H1 (cell line): Measurements from ENCODE around the gene RHBDL2. TPM values are rescaled to one million over a fixed set of nuclear protein-coding genes. Genes with fewer than 3 reads are reported as not detected.

Experiments used
- CTCF ChIA-PET: fragments of 300-600 bp; sonication (Branson Sonifier 250); formaldehyde crosslinking; loops from one replicate; lab custom pipeline; 2021; ENCODE audit not compliant: partially characterized antibody; lab: Charles Lee
- POLR2A ChIA-PET: fragments of 300-600 bp; sonication (Branson Sonifier 250); formaldehyde crosslinking; loops from one replicate; lab custom pipeline; 2021; ENCODE audit warnings: inconsistent platforms; ENCODE audit not compliant: partially characterized antibody; lab: Charles Lee
- DNase-seq, 2 experiments: peaks; one replicate each; pipeline versions ENCODE4 v3.0.0 to v3.0.0-alpha.2; 2010 to 2022; ENCODE audit warnings: low spot score in 2 of 2, low read depth in 1 of 2, mixed read lengths in 1 of 2
- FAIRE-seq: peaks from 2 replicates; lab custom pipeline; 2011; peaks lifted over from hg19 to GRCh38; lab: Jason Lieb, UNC
- H2AFZ ChIP-seq: 2 replicates; pipeline ENCODE4 v1.8.1; 2012; ENCODE audit warnings: low read length, inconsistent platforms
- H2AK5ac ChIP-seq: 2 replicates; pipeline ENCODE4 v1.6.1; 2013; ENCODE audit warnings: low read depth, low read length
- H2BK120ac ChIP-seq: replicated peaks from 2 replicates; pipeline ENCODE3; 2013; ENCODE audit warnings: low read depth, low read length, inconsistent platforms
- H2BK12ac ChIP-seq: 2 replicates; pipeline ENCODE4 v1.6.1; 2013; ENCODE audit warnings: low read depth, low read length
- H2BK15ac ChIP-seq: 2 replicates; pipeline ENCODE4 v1.6.1; 2013; ENCODE audit warnings: low read length
- H2BK20ac ChIP-seq: 2 replicates; pipeline ENCODE4 v1.6.1; 2013; ENCODE audit warnings: low read length
- H2BK5ac ChIP-seq: 2 replicates; pipeline ENCODE4 v1.6.1; 2013; ENCODE audit warnings: low read depth, low read length
- H3K14ac ChIP-seq: 2 replicates; pipeline ENCODE4 v1.6.1; 2013; ENCODE audit warnings: inconsistent platforms; ENCODE audit not compliant: insufficient read length
- H3K18ac ChIP-seq: 2 replicates; pipeline ENCODE4 v1.6.1; 2013; ENCODE audit warnings: low read length; ENCODE audit errors: extremely low read depth
- H3K23ac ChIP-seq: 2 replicates; pipeline ENCODE4 v1.6.1; 2013; ENCODE audit warnings: inconsistent platforms; ENCODE audit not compliant: insufficient read length
- H3K23me2 ChIP-seq: 2 replicates; pipeline ENCODE4 v1.6.1; 2013; ENCODE audit warnings: low read depth, low read length
- H3K27ac ChIP-seq: 2 replicates; pipeline ENCODE4 v1.6.1; 2011; ENCODE audit warnings: low read depth, low read length, inconsistent platforms
- H3K27me3 ChIP-seq, 4 experiments: replicated peaks in 1 of 4; 1 replicate in 1 of 4; 2 replicates in 3 of 4; pipeline versions ENCODE4 v1.6.1 to v1.8.1; 2011 to 2013; ENCODE audit warnings: low read length in 3 of 4, mild to moderate bottlenecking in 3 of 4, inconsistent platforms in 2 of 4, mixed read lengths in 2 of 4, moderate library complexity in 1 of 4; ENCODE audit not compliant: control insufficient read depth in 3 of 4, insufficient read depth in 3 of 4; ENCODE audit errors: extremely low read depth in 1 of 4
- H3K36me3 ChIP-seq, 4 experiments: 2 replicates each; pipeline versions ENCODE4 v1.6.1 to v1.8.1; 2011 to 2013; ENCODE audit warnings: mild to moderate bottlenecking in 4 of 4, low read length in 3 of 4, moderate library complexity in 2 of 4, control low read depth in 1 of 4, inconsistent platforms in 1 of 4; ENCODE audit not compliant: insufficient read depth in 4 of 4, control insufficient read depth in 2 of 4
- H3K4ac ChIP-seq: replicated peaks from 2 replicates; pipeline ENCODE3; 2013; ENCODE audit warnings: low read length, low read depth, mixed read lengths, inconsistent platforms; ENCODE audit not compliant: insufficient read length
- H3K4me1 ChIP-seq, 4 experiments: replicated peaks in 1 of 4; 1 replicate in 1 of 4; 2 replicates in 3 of 4; pipeline versions ENCODE4 v1.6.1 to v1.8.1; 2011 to 2013; ENCODE audit warnings: low read length in 3 of 4, inconsistent platforms in 2 of 4, mixed read lengths in 1 of 4; ENCODE audit not compliant: insufficient read depth in 4 of 4, control insufficient read depth in 3 of 4
- H3K4me2 ChIP-seq, 2 experiments: 2 replicates each; pipeline versions ENCODE4 v1.6.1 to v1.8.1; 2011 to 2013; ENCODE audit warnings: low read depth in 2 of 2, low read length in 2 of 2, control low read depth in 1 of 2, inconsistent platforms in 1 of 2, mild to moderate bottlenecking in 1 of 2; ENCODE audit not compliant: insufficient read depth in 1 of 2
- H3K4me3 ChIP-seq, 4 experiments: fragments of 200-600, 300-600 bp in 1 of 4; sonication (generic), shearing (Covaris generic), sonication (Bioruptor Twin) in 1 of 4; 2 replicates each; pipeline versions ENCODE4 v1.5.1 to v1.8.1; 2011 to 2016; ENCODE audit warnings: low read length in 4 of 4, low read depth in 3 of 4, control low read depth in 2 of 4, inconsistent platforms in 2 of 4, mild to moderate bottlenecking in 2 of 4, mixed read lengths in 1 of 4, moderate library complexity in 1 of 4; ENCODE audit not compliant: insufficient read depth in 2 of 4; ENCODE audit errors: extremely low read depth in 1 of 4
- H3K56ac ChIP-seq: replicated peaks from 2 replicates; pipeline ENCODE3; 2013; ENCODE audit warnings: low read depth, mild to moderate bottlenecking, mixed read lengths, low read length, inconsistent platforms; ENCODE audit not compliant: insufficient read length
- H3K79me1 ChIP-seq: 2 replicates; pipeline ENCODE4 v1.6.1; 2013; ENCODE audit warnings: low read depth, low read length, control low read depth
- H3K79me2 ChIP-seq, 2 experiments: 2 replicates each; pipeline versions ENCODE4 v1.6.1 to v1.8.1; 2012 to 2013; ENCODE audit warnings: low read length in 2 of 2, mild to moderate bottlenecking in 2 of 2, inconsistent platforms in 1 of 2; ENCODE audit not compliant: insufficient read depth in 2 of 2, control insufficient read depth in 1 of 2
- H3K9ac ChIP-seq, 4 experiments: replicated peaks in 1 of 4; 1 replicate in 1 of 4; 2 replicates in 3 of 4; pipeline versions ENCODE4 v1.6.1 to v1.8.1; 2011 to 2013; ENCODE audit warnings: low read depth in 3 of 4, low read length in 3 of 4, control low read depth in 2 of 4, mild to moderate bottlenecking in 2 of 4, moderate library complexity in 2 of 4, inconsistent platforms in 1 of 4; ENCODE audit errors: extremely low read depth in 1 of 4
- H3K9me3 ChIP-seq, 2 experiments: 2 replicates each; pipeline versions ENCODE4 v1.6.1 to v1.8.1; 2012 to 2013; ENCODE audit warnings: mild to moderate bottlenecking in 2 of 2, moderate library complexity in 2 of 2, control low read depth in 1 of 2, inconsistent platforms in 1 of 2, low read depth in 1 of 2, low read length in 1 of 2, mixed read lengths in 1 of 2; ENCODE audit not compliant: insufficient read depth in 2 of 2
- H4K20me1 ChIP-seq, 2 experiments: replicated peaks in 1 of 2; 2 replicates each; pipeline versions ENCODE3 to v1.8.1; 2011 to 2013; ENCODE audit warnings: inconsistent platforms in 2 of 2, low read length in 2 of 2, mild to moderate bottlenecking in 1 of 2; ENCODE audit not compliant: insufficient read depth in 2 of 2, control insufficient read depth in 1 of 2
- H4K5ac ChIP-seq: 2 replicates; pipeline ENCODE4 v1.6.1; 2013; ENCODE audit warnings: low read length, low read depth, mixed read lengths, inconsistent platforms; ENCODE audit not compliant: insufficient read length
- H4K8ac ChIP-seq: 2 replicates; pipeline ENCODE4 v1.8.0; 2013; ENCODE audit warnings: mild to moderate bottlenecking, moderate library complexity, low read length, inconsistent platforms; ENCODE audit not compliant: insufficient read depth; ENCODE audit errors: extremely low read depth
- H4K91ac ChIP-seq: replicated peaks from 2 replicates; pipeline ENCODE3; 2013; ENCODE audit warnings: low read length, mixed read lengths, inconsistent platforms; ENCODE audit not compliant: insufficient read length
- ASH2L ChIP-seq: fragments of 200-600, 300-600 bp; sonication (generic); IDR thresholded peaks from one replicate; pipeline ENCODE4 v1.7.1; 2017; ENCODE audit warnings: low read length
- CBX5 ChIP-seq: fragments of 300-800, 300-1000 bp; sonication (generic); IDR thresholded peaks from 2 replicates; pipeline ENCODE4 v1.7.1; 2016; ENCODE audit warnings: antibody characterized with exemption, low read length, low read depth
- CEBPB ChIP-seq: IDR thresholded peaks from 2 replicates; pipeline ENCODE4 v1.6.1; 2012; ENCODE audit warnings: low read depth, low read length
- JUN ChIP-seq: IDR thresholded peaks from 2 replicates; pipeline ENCODE4 v1.6.1; 2011; ENCODE audit warnings: low read depth, mild to moderate bottlenecking, improper control_type of control experiment, low read length
- KDM5A ChIP-seq: fragments of 200-600 bp; IDR thresholded peaks from 2 replicates; pipeline ENCODE4 v1.7.1; 2012; ENCODE audit warnings: mild to moderate bottlenecking, low read length, inconsistent platforms, mixed read lengths
- MAFK ChIP-seq: IDR thresholded peaks from 2 replicates; pipeline ENCODE4 v1.6.1; 2012; ENCODE audit warnings: low read depth, mild to moderate bottlenecking, improper control_type of control experiment, low read length
- POU5F1 ChIP-seq: IDR thresholded peaks from 2 replicates; pipeline ENCODE4 v1.6.1; 2011; ENCODE audit warnings: low read depth, mild to moderate bottlenecking, low read length, moderate library complexity
- RXRA ChIP-seq: IDR thresholded peaks from 2 replicates; pipeline ENCODE4 v1.6.1; 2011; ENCODE audit warnings: low read depth, mild to moderate bottlenecking, low read length, moderate library complexity; ENCODE audit not compliant: insufficient read depth
- SIN3A ChIP-seq, 2 experiments: IDR thresholded peaks in 1 of 2; conservative IDR thresholded peaks in 1 of 2; 2 replicates each; pipeline ENCODE4 v1.6.1; 2011 to 2012; ENCODE audit warnings: low read length in 2 of 2, improper control_type of control experiment in 1 of 2, low read depth in 1 of 2, mild to moderate bottlenecking in 1 of 2
- SIRT6 ChIP-seq: IDR thresholded peaks from one replicate; pipeline ENCODE4 v1.7.1; 2012; ENCODE audit warnings: low read length, inconsistent platforms
- SIX5 ChIP-seq: IDR thresholded peaks from 2 replicates; pipeline ENCODE4 v1.6.1; 2011; ENCODE audit warnings: mild to moderate bottlenecking, low read depth, low read length
- SP4 ChIP-seq: IDR thresholded peaks from 2 replicates; pipeline ENCODE4 v1.6.1; 2012; ENCODE audit warnings: low read length, inconsistent platforms
- TAF7 ChIP-seq: optimal IDR thresholded peaks from 2 replicates; pipeline ENCODE3; 2011; ENCODE audit warnings: low read depth, mild to moderate bottlenecking, inconsistent platforms, low read length, moderate library complexity, borderline replicate concordance
- TCF12 ChIP-seq: IDR thresholded peaks from 2 replicates; pipeline ENCODE4 v1.6.1; 2011; ENCODE audit warnings: low read depth, mild to moderate bottlenecking, low read length
- TEAD4 ChIP-seq: IDR thresholded peaks from 2 replicates; pipeline ENCODE4 v1.6.1; 2012; ENCODE audit warnings: low read depth, low read length, inconsistent platforms, mixed read lengths
- WGBS, 2 experiments: shearing (Covaris generic) in 1 of 2; methylation state at CpG; one replicate each; pipeline versions ENCODE4 v1.1.6 to v1.1.7; 2013 to 2015; ENCODE audit warnings: low lambda C conversion rate in 2 of 2, mixed read lengths in 2 of 2, inconsistent platforms in 1 of 2, low coverage in 1 of 2, missing lambda C conversion rate in 1 of 2; ENCODE audit not compliant: insufficient replicate concordance in 2 of 2, insufficient coverage in 1 of 2, insufficient read length in 1 of 2; ENCODE audit errors: extremely low coverage in 1 of 2, missing lambda C conversion rate in 1 of 2; 5-methylcytosine and 5-hydroxymethylcytosine counted together
- polyA plus RNA-seq, 7 experiments: library from polyadenylated mRNA; depleted of rRNA in 3 of 7; stranded (reverse) in 5 of 7; unstranded in 2 of 7; fragments of >200 nt in 5 of 7; fragments of 200-250 nt in 2 of 7; gene quantifications; 1 replicate in 5 of 7; 2 replicates in 1 of 7; 4 replicates in 1 of 7; pipeline versions ENCODE4 v1.2.1 to v1.2.3, GENCODE V29; 2011 to 2013; ENCODE audit warnings: missing spikeins in 2 of 7, mixed read lengths in 2 of 7
- total RNA-seq: library from RNA; stranded (reverse); fragmentation: NEBNext Ultra II Directional; extraction: Animal tissue kit (Norgen Biotek cat#: 25700); gene quantifications from 2 replicates; pipeline ENCODE4 v1.2.1, GENCODE V29; 2021
- TF ChIP-seq, protein P1 (sequence below): IDR thresholded peaks from 2 replicates; pipeline ENCODE4 v1.6.1; 2012; ENCODE audit warnings: inconsistent platforms

RHBDL2 gene
- total and polyA plus RNA-seq, 2 of the 8 experiments (the other 6 are each of a cell fraction or from before 2014, with no cell fraction given) = 0.42 to 0.84 TPM

GRCh38 chr1:38925391-38925790 lies 16.2 kb downstream of the RHBDL2 start:
- no peak overlapping the region for H2AK5ac ChIP-seq
- TF ChIP-seq, protein P1, sequence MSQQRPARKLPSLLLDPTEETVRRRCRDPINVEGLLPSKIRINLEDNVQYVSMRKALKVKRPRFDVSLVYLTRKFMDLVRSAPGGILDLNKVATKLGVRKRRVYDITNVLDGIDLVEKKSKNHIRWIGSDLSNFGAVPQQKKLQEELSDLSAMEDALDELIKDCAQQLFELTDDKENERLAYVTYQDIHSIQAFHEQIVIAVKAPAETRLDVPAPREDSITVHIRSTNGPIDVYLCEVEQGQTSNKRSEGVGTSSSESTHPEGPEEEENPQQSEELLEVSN = no peak
- TF ChIP-seq SIX5 = no peak
- TF ChIP-seq SIN3A (conservative IDR thresholded peaks at IDR 0.05 in 1 of 2, IDR thresholded peaks at IDR 0.05 in 1 of 2; ENCODE audit: low read depth in 1 of 2, low read length in 2 of 2) = no peak
- no peak for TF ChIP-seq SP4
- no peak for TF ChIP-seq KDM5A
- no peak for TF ChIP-seq CEBPB
- TF ChIP-seq TEAD4 = no peak
- TF ChIP-seq CBX5 = no peak
- TF ChIP-seq MAFK = no peak
- no peak for TF ChIP-seq TCF12
- TF ChIP-seq RXRA = no peak
- no peak for TF ChIP-seq TAF7
- no peak for TF ChIP-seq JUN
- no peak for TF ChIP-seq ASH2L
- TF ChIP-seq POU5F1 = no peak
- TF ChIP-seq SIRT6 = no peak

More at GRCh38 chr1:38925391-38925790, 16.2 kb downstream of the RHBDL2 start:
- no peaks in the 10 kb centered on the region for H3K27me3 ChIP-seq
- H3K27ac ChIP-seq = no peak overlapping the region
- no peak overlapping the region for H2BK120ac ChIP-seq
- no peak overlapping the region for H3K14ac ChIP-seq
- H3K56ac ChIP-seq = no peak overlapping the region
- H2AFZ ChIP-seq = no peak overlapping the region
- H2BK5ac ChIP-seq = no peak overlapping the region
- no peak overlapping the region for H3K23ac ChIP-seq
- no peak overlapping the region for H2BK12ac ChIP-seq
- no peaks in the 10 kb centered on the region for H3K79me2 ChIP-seq
- H3K4me1 ChIP-seq = no peaks in the 10 kb centered on the region; a peak in 1 of 7 replicates
- H3K4ac ChIP-seq = no peak overlapping the region
- H3K18ac ChIP-seq = no peak overlapping the region
- no peak overlapping the region for H4K91ac ChIP-seq
- FAIRE-seq (no peak), DNase-seq (no peak)
- no peak overlapping the region for H3K4me3 ChIP-seq
- H2BK15ac ChIP-seq = no peak overlapping the region
- H4K5ac ChIP-seq = no peak overlapping the region
- ChIA-PET CTCF (no interaction called here), POLR2A (no interaction called here)
- H3K36me3 ChIP-seq = no peaks in the 10 kb centered on the region
- H3K23me2 ChIP-seq = no peaks in the 10 kb centered on the region
- H4K8ac ChIP-seq = no peak overlapping the region
- no peaks in the 10 kb centered on the region for H3K9me3 ChIP-seq
- H3K9ac ChIP-seq = no peak overlapping the region
- no peak overlapping the region for H3K4me2 ChIP-seq
- H2BK20ac ChIP-seq = no peak overlapping the region
- H3K79me1 ChIP-seq = no peaks in the 10 kb centered on the region
- 83% methylated on average over 1 of the region's 2 CpGs; no CpG with 5 or more reads in 1 of the 2 experiments for WGBS, 2 experiments
- no peaks in the 10 kb centered on the region for H4K20me1 ChIP-seq
